HG03457 (cell line): ENCODE data around the gene PDE4DIP.
"Not testable (repeated sequence)": the region's sequence is repeated elsewhere in the genome, so short reads cannot be mapped to it uniquely, and the experiment has no call there.

Source experiments
- ATAC-seq: cut with Tn5 transposase; IDR thresholded peaks from one replicate; pipeline ENCODE4 v1.9.1; 2021; ENCODE audit warnings: moderate number of reproducible peaks; ENCODE audit not compliant: unreplicated experiment

PDE4DIP gene

DNA sequence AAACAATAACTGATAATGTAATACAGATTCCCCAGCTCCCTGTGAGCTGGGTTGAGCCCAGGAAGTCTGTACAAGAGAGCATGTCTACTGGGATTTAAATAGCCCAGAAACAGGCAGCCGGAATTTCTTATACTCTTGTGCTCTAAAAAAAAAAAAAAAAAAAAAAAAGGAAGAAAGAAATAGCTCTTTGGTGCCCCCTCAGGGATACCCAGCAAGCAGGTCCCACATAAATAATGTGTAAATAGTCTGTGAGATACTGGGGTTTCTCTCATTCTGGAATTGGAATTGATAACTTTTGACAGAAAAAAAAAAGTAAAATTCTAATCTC, 25.4 kb downstream of the PDE4DIP start:
- not testable (repeated sequence) for ATAC-seq

- ATAC-seq, result not testable (repeated sequence)
Observed at GRCh38 chr1:148874408-148875388, 30.5 kb downstream of the PDE4DIP start.

DNA sequence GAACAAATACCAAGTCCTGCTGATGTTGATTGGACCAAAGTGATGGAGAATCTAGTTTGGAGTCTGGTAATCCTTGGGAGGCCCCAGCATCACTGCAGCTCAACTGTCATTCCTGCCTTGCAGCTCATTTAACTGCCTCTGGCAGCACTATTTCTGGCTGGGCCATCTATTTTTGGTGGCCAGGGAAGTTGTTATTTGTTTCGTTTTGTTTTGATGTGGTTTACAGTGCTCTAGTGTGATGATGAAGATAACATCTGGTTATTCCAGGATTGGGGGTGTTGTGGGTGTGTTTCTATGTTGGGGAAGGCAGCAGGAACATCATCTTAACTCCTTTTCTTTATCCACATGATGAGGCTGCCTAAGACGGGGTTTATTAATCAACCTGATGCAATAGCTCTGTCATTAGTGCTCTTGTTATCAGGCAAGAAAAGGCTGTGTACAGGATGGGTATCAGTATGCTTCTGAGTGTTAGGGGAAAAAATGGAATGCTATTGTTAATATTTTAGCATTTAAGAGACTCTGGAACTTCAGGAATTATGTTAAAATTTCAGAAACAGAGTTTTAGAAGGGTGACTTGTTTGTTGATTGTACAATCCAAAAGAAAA, 35.7 kb downstream of the PDE4DIP start:
- ATAC-seq, result not testable (repeated sequence)

- ATAC-seq, result not testable (repeated sequence)
Observed at GRCh38 chr1:148881261-148881660, 37.0 kb downstream of the PDE4DIP start.

DNA sequence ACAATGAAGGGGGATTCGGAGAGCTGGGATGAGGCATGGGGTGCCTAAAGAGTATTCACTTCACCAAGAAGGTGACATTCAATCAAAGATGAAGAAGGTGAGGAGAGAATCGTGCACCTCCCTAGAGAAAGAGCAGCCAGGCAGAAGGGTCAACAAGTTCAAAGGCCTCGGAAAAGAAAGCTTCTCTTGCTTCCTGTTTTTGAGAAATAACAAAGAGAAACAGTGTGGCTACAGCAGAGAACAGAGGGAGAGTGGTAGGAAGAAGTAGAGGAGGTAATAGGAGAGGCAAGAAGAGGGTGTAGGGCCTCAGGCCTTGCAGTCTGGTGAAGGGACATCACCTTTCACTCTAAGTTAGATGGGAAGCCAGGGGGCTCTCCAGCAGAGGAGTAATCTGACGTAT, 41.0 kb downstream of the PDE4DIP start:
- ATAC-seq, result not testable (repeated sequence)

- not testable (repeated sequence) for ATAC-seq
Observed at GRCh38 chr1:148886293-148886692, 42.1 kb downstream of the PDE4DIP start.

GRCh38 chr1:148888597-148888996, 44.4 kb downstream of the PDE4DIP start:
- ATAC-seq, result not testable (repeated sequence)

GRCh38 chr1:148889267-148890074, 45.2 kb downstream of the PDE4DIP start:
- ATAC-seq, result not testable (repeated sequence)

GRCh38 chr1:148890075-148890568, 45.9 kb downstream of the PDE4DIP start:
- not testable (repeated sequence) for ATAC-seq

GRCh38 chr1:148894360-148895352, 50.4 kb downstream of the PDE4DIP start:
- ATAC-seq, result not testable (repeated sequence)

DNA sequence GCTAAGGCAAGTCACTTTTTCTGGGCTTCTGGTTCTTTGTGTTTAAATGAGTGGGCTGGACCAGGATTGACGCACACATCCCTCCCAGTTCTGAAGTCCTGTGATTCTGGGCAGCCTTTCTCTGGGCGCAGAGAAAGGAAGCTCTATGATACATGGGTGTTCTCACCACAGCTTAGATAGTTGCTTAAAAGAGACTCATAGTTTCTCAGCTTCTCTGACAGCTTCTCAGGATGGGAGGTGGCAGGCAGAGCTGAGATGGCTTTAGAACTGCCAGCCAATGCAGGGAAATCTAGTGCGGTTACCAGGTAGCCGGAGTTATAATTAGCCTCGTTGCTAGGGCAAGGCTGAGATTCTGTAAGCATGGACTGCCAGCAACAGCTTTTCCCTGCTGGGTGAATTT, 55.8 kb downstream of the PDE4DIP start:
- ATAC-seq, result not testable (repeated sequence)

DNA sequence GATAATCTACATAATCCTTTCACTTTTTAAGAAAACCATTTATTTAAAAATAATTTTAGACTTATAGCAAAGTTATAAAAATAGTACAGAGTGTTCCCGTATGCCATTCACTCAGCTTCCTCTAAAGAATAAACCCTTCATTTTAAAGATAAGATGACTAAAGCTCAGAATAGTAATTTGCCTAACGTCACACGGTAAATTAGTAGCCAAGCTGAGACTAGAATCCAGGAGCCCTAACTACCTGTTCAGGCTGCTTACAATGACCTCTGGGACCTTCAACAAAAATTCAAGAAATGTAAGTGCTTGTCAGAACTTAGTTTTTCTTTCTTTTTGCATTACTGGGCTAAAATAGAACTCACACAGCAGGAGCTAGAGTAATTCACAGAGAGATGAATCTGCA, 56.5 kb downstream of the PDE4DIP start:
- not testable (repeated sequence) for ATAC-seq

DNA sequence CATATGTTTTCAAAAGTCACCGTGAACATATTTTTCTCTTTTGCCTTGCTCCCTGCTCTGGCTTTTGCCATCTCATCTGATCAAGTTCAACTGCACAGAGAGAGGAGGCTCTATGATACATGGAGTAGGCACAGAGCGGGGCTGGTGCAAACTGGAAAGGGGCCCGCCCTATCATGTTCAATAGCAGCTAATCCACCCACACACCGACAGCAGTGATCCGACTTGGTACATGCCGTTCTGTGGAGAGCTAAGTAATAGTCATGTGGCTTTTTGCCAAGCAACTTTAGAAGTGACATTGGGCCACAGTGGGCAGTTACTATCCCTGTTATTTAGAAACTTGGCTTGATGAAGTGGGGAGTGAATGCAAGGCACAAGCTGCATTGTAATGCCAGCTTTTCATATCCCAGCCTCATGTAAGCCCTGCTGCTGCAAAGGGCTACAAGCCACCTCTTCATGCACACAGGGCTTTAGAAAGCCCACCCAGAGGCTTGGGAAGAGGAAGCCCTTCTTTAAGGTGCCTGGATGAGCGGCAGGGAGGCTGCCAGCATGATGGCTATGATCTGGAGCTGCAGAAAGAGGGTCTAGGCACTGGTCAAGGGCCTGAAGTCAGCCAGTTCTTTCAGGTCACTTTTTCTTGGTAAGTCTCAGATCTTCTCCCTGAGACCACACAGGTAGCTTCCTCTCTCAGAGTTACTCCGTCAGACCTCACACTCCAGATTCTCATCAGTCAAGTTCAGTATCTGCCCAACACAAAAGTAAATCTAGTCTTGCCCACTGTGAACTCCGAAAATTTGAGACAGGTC, 57.1 kb downstream of the PDE4DIP start:
- ATAC-seq, result not testable (repeated sequence)

DNA sequence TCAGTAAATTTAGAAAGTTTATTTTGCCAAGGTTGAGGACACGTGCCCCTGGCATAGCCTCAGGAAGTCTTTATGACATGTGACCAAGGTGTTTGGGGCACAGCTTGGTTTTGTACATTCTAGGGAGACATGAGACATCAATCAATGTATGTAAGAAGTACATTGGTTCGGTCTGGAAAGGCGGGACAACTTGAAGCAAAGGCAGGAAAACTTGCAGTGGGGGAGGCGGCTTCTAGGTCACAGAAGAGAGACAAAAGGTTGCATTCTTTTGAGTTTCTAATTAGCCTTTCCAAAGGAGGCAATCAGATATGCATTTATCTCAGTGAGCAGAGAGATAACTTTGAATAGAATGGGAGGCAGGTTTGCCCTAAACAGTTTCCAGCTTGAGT, 57.7 kb downstream of the PDE4DIP start:
- ATAC-seq, result not testable (repeated sequence)

DNA sequence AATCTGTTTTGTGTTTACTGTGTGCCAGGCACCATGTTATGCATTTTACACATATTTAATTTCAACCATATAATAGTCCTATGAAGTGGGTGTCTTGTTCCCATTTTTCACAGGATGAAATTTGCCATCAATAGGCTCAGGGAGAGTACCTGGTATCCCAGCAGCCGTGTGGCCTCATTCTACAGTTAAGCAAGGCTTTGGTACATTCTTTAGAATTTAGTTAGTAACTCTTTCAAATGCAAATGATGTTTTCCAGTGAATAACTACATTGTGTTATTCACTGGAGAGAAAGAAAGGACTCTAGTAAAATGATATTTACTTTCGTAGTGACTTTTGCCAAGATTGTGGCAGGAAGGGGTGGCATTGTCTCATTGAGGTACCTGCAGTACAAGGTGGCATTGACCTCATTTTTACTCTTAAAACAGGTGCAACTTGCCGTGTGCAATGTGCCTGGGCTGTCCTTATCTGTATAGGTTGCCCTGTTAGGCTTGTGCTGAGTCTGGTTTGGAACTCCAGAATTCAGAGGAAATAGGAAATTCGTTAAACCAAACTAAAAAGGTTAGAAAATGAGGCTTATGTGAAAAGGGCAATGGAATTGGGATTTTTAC, 65.1 kb downstream of the PDE4DIP start:
- ATAC-seq, result not testable (repeated sequence)

DNA sequence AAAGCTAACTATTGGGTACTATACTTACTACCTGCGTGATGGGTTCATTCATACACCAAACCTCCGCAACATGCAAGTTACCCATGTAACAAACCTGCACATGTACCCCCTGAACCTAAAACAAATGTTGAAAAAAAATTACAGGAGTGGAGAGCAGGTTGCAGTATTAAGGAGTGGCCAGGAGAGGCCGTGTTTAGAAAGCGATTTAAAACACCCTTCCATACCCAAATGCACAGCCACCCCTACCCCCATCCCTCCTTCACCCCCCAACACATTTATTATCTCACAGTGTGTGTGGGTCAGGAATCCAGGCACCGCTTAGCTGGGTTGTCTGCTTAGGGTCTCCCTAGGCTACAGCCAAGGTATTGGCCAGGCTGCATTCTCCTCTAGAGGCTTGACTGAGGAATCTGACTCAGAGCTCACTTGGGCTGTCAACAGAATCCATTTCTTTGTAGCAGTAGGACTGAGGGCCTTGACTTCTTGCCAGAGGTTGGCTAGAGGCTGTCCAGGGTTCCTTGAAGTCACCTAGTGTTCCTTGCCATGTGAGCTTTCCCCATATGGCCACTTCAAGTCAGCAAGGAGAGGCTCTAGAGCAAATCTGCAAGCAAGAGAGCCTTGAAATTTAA, 67.2 kb downstream of the PDE4DIP start:
- not testable (repeated sequence) for ATAC-seq

DNA sequence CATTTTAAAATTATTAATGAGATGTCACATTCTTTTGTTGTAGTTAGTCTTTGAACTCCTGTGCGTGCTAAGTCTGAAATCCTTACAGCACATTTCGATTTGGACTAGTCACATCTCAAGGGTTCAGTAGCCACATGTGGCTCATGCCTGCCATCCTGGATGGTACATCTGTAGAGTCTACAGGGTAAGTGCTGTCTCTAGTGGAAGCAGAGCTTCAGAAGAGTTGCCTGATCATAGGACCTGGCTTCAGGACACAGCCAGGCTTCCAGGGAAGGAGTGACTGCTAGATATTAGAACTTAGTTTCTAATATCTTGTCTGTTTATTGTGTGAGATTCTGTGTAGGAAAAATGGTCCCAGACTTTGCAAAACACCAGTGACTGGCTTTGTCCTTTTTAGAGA, 72.0 kb downstream of the PDE4DIP start:
- not testable (repeated sequence) for ATAC-seq

DNA sequence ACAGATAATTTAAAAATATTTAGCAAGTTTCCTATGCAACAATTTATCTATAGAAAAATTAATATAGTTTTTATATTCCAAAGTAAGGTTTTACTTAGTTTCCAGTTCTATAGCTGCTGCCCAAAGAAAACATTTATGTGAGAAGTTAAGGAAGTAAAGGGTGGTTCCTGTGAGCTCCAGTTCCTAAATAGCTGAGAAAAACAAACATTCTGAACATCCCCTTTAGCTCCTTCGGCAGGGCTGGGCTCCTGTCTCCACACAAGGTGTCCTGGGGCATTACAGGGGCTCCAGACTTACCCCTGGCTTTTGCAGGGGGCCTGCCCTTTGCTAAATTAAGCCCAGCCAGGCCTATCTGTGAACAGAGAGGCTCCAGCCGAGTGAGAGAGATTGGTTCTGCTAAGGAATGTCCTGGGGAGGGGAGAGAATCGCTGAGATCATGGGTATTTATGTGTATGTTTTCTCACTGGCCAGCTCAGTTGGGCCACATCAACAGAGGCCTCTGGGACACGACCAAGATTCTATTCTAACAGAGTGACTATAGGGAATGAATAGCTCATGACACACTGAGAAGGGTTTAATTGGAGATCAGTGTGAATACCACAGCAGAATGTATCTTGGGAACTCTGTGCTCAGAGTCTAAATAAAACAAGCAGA, 72.6 kb downstream of the PDE4DIP start:
- ATAC-seq, result not testable (repeated sequence)
